K562 (cell line): ENCODE data around the gene ATOH8. TPM values are rescaled to one million over a fixed set of nuclear protein-coding genes. Genes with fewer than 3 reads are reported as not detected.

Experiments
- HDAC6 ChIP-seq: IDR thresholded peaks from 2 replicates; pipeline ENCODE4 v1.6.1; 2012; ENCODE audit warnings: low read depth, mild to moderate bottlenecking, control low read depth, inconsistent platforms, low read length, moderate library complexity
- RBM22 ChIP-seq: fragments of 200-400 bp; formaldehyde crosslinking; IDR thresholded peaks from 2 replicates; pipeline ENCODE4 v1.6.1; 2018; ENCODE audit warnings: low read length, low read depth; ENCODE audit not compliant: poor library complexity, severe bottlenecking
- polyA plus RNA-seq, 8 experiments: library from polyadenylated mRNA; depleted of rRNA in 4 of 8; stranded (reverse) in 5 of 8; unstranded in 3 of 8; fragments of >200 nt; fragmentation: Nextera tagmentation in 2 of 8; fragmentation: Illumina TruSeq in 1 of 8; extraction: Ambion mirVana in 2 of 8; extraction: Trizol in 1 of 8; gene quantifications; 2 replicates each; pipeline versions ENCODE4 v1.2.1 to v1.2.3, GENCODE V29; 2011 to 2014; ENCODE audit warnings: inconsistent platforms in 1 of 8, missing spikeins in 1 of 8
- total RNA-seq, 7 experiments: library from RNA; depleted of rRNA in 6 of 7; stranded (reverse); fragments of >200 nt in 6 of 7; fragmentation: Illumina TruSeq in 2 of 7; extraction: Trizol in 2 of 7; gene quantifications; 2 replicates each; pipeline versions ENCODE4 v1.2.1 to v1.2.3, GENCODE V29; 2011 to 2021; ENCODE audit warnings: low replicate concordance in 1 of 7
- TF ChIP-seq, protein P1 (sequence below): fragments of 250-450 bp; sonication (Bioruptor Pico); IDR thresholded peaks from 2 replicates; pipeline ENCODE4 v1.5.0; 2022; ENCODE audit warnings: mild to moderate bottlenecking
- TF ChIP-seq, protein P2 (sequence below): fragments of 250-450 bp; sonication (Bioruptor Pico); IDR thresholded peaks from 2 replicates; pipeline ENCODE4 v1.4.0; 2020
- TF ChIP-seq, protein P3 (sequence below): IDR thresholded peaks from 2 replicates; pipeline ENCODE4 v1.6.1; 2014; ENCODE audit warnings: antibody characterized with exemption
- TF ChIP-seq, protein P4 (sequence below), 3 experiments: IDR thresholded peaks in 2 of 3; conservative IDR thresholded peaks in 1 of 3; 2 replicates each; pipeline ENCODE4 v1.5.1; 2011 to 2012; ENCODE audit warnings: low read length in 3 of 3, mild to moderate bottlenecking in 3 of 3, control low read depth in 2 of 3, improper control_type of control experiment in 1 of 3, inconsistent platforms in 1 of 3, low read depth in 1 of 3, mixed read lengths in 1 of 3, moderate library complexity in 1 of 3; ENCODE audit not compliant: insufficient read depth in 2 of 3
- TF ChIP-seq, protein P5 (sequence below): fragments of 250-450 bp; sonication (Bioruptor Pico); IDR thresholded peaks from 2 replicates; pipeline ENCODE4 v1.8.0; 2021; ENCODE audit warnings: moderate library complexity, mild to moderate bottlenecking, inconsistent platforms

ATOH8 gene
- total and polyA plus RNA-seq, 9 of the 15 experiments (the other 6 are each of a cell fraction or from before 2014, with no cell fraction given): not detected

DNA sequence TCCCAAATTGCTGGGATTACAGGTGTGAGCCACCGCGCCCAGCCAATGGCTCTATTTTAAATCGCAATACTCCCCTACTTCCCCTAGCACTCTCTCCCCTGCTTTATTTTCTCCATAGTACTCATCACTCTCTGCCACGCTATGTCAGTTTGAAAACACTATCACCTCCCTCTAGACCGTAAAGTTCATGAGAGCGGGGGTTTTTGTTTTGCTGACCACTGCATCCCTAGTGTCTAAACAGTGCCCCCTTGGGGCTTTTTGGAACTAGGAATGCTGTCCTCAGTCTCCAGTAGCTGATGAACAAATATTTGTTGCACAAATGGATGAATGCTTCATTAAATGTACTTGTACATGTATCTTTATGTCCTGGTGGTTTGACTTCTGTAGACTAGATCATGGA lies 44.1 kb downstream of the ATOH8 start (continued):
- TF ChIP-seq, protein P1, sequence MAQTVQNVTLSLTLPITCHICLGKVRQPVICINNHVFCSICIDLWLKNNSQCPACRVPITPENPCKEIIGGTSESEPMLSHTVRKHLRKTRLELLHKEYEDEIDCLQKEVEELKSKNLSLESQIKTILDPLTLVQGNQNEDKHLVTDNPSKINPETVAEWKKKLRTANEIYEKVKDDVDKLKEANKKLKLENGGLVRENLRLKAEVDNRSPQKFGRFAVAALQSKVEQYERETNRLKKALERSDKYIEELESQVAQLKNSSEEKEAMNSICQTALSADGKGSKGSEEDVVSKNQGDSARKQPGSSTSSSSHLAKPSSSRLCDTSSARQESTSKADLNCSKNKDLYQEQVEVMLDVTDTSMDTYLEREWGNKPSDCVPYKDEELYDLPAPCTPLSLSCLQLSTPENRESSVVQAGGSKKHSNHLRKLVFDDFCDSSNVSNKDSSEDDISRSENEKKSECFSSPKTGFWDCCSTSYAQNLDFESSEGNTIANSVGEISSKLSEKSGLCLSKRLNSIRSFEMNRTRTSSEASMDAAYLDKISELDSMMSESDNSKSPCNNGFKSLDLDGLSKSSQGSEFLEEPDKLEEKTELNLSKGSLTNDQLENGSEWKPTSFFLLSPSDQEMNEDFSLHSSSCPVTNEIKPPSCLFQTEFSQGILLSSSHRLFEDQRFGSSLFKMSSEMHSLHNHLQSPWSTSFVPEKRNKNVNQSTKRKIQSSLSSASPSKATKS (CRISPR knock-in tag): no peak
- no peak for TF ChIP-seq HDAC6
- TF ChIP-seq, protein P2, sequence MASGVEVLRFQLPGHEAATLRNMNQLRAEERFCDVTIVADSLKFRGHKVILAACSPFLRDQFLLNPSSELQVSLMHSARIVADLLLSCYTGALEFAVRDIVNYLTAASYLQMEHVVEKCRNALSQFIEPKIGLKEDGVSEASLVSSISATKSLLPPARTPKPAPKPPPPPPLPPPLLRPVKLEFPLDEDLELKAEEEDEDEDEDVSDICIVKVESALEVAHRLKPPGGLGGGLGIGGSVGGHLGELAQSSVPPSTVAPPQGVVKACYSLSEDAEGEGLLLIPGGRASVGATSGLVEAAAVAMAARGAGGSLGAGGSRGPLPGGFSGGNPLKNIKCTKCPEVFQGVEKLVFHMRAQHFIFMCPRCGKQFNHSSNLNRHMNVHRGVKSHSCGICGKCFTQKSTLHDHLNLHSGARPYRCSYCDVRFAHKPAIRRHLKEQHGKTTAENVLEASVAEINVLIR (CRISPR knock-in tag): no peak
- TF ChIP-seq, protein P3, sequence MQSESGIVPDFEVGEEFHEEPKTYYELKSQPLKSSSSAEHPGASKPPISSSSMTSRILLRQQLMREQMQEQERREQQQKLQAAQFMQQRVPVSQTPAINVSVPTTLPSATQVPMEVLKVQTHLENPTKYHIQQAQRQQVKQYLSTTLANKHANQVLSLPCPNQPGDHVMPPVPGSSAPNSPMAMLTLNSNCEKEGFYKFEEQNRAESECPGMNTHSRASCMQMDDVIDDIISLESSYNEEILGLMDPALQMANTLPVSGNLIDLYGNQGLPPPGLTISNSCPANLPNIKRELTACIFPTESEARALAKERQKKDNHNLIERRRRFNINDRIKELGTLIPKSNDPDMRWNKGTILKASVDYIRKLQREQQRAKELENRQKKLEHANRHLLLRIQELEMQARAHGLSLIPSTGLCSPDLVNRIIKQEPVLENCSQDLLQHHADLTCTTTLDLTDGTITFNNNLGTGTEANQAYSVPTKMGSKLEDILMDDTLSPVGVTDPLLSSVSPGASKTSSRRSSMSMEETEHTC: no peak
- TF ChIP-seq RBM22: no peak
- TF ChIP-seq, protein P4, sequence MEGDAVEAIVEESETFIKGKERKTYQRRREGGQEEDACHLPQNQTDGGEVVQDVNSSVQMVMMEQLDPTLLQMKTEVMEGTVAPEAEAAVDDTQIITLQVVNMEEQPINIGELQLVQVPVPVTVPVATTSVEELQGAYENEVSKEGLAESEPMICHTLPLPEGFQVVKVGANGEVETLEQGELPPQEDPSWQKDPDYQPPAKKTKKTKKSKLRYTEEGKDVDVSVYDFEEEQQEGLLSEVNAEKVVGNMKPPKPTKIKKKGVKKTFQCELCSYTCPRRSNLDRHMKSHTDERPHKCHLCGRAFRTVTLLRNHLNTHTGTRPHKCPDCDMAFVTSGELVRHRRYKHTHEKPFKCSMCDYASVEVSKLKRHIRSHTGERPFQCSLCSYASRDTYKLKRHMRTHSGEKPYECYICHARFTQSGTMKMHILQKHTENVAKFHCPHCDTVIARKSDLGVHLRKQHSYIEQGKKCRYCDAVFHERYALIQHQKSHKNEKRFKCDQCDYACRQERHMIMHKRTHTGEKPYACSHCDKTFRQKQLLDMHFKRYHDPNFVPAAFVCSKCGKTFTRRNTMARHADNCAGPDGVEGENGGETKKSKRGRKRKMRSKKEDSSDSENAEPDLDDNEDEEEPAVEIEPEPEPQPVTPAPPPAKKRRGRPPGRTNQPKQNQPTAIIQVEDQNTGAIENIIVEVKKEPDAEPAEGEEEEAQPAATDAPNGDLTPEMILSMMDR (IDR thresholded peaks at IDR 0.05 in 2 of 3, conservative IDR thresholded peaks at IDR 0.05 in 1 of 3; ENCODE audit: insufficient read depth in 2 of 3, low read depth in 1 of 3, low read length in 3 of 3): peak; percentile 43 to 57 (median 44); a peak in 5 of 6 replicates
- TF ChIP-seq, protein P5, sequence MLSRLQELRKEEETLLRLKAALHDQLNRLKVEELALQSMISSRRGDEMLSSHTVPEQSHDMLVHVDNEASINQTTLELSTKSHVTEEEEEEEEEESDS: no peak
